K562 (cell line): ENCODE measurements around the gene ZFX. TPM values are rescaled to one million over a fixed set of nuclear protein-coding genes. Genes with fewer than 3 reads are reported as not detected.

Source experiments
- ATAC-seq: fragments of 200-7000 bp; cut with Tn5 transposase; 3 replicates; pipeline ENCODE4 v1.9.1; 2020; ENCODE audit warnings: moderate library complexity
- BruUV-seq: library from RNA; stranded (reverse); fragments of 400-500 nt; replicated peaks from 2 replicates; lab custom pipeline; 2021; lab: Mats Ljungman, UMichigan
- CTCF ChIA-PET: fragments of 300-600 bp; formaldehyde crosslinking; extraction: SDS; loops from one replicate; lab custom pipeline; 2021; ENCODE audit warnings: low intra/inter-chr PET ratio; lab: Yijun Ruan, JAX
- POLR2A ChIA-PET: fragments of 300-600, 350-650 bp; sonication (Branson Sonifier 250); formaldehyde crosslinking; extraction: SDS; loops from one replicate; lab custom pipeline; 2021; ENCODE audit warnings: antibody characterized with exemption, inconsistent platforms; lab: Yijun Ruan, JAX
- DNase-seq, 4 experiments: peaks; one replicate each; pipeline versions ENCODE4 v3.0.0 to v3.0.0-alpha.2; 2011 to 2018; ENCODE audit warnings: low spot score in 3 of 4, mixed read lengths in 3 of 4; ENCODE audit errors: extremely low read depth in 1 of 4
- FAIRE-seq: peaks from 2 replicates; lab custom pipeline; 2011; peaks lifted over from hg19 to GRCh38; lab: Jason Lieb, UNC
- H2AFZ ChIP-seq: 2 replicates; pipeline ENCODE4 v1.6.0; 2011; ENCODE audit warnings: low read depth, low read length, control low read depth, inconsistent platforms
- H3K27ac ChIP-seq: fragments of 200-600 bp; 3 replicates; pipeline ENCODE4 v1.8.0; 2011; ENCODE audit warnings: low read depth, mild to moderate bottlenecking, control low read depth, inconsistent platforms, low read length, moderate library complexity, mixed read lengths; ENCODE audit errors: extremely low read depth
- H3K27me3 ChIP-seq, 2 experiments: fragments of 300-600 bp in 1 of 2; 2 replicates in 1 of 2; 3 replicates in 1 of 2; pipeline versions ENCODE4 v1.6.0 to v1.8.0; 2011; ENCODE audit warnings: inconsistent platforms in 2 of 2, low read length in 2 of 2, mild to moderate bottlenecking in 1 of 2, mixed read lengths in 1 of 2, moderate library complexity in 1 of 2; ENCODE audit not compliant: control insufficient read depth in 2 of 2, insufficient read depth in 2 of 2
- H3K36me3 ChIP-seq: fragments of 300-600 bp; 3 replicates; pipeline ENCODE4 v1.8.0; 2011; ENCODE audit warnings: mild to moderate bottlenecking, low read length, inconsistent platforms; ENCODE audit not compliant: control insufficient read depth, insufficient read depth
- H3K4me1 ChIP-seq, 2 experiments: fragments of 200-600 bp in 1 of 2; replicated peaks in 1 of 2; 2 replicates in 1 of 2; 3 replicates in 1 of 2; pipeline versions ENCODE4 v1.5.1 to v1.8.0; 2011; ENCODE audit warnings: inconsistent platforms in 2 of 2, low read length in 2 of 2, mild to moderate bottlenecking in 1 of 2, mixed read lengths in 1 of 2, moderate library complexity in 1 of 2; ENCODE audit not compliant: control insufficient read depth in 2 of 2, insufficient read depth in 2 of 2
- H3K4me2 ChIP-seq: 2 replicates; pipeline ENCODE4 v1.6.1; 2011; ENCODE audit warnings: low read length, control low read depth, inconsistent platforms, mixed read lengths; ENCODE audit not compliant: insufficient read depth
- H3K4me3 ChIP-seq: fragments of 200-600 bp; sonication (generic), shearing (Covaris generic); 2 replicates; pipeline ENCODE4 v1.5.1; 2016; ENCODE audit warnings: control low read depth, inconsistent platforms
- H3K79me2 ChIP-seq: fragments of 200-600 bp; 3 replicates; pipeline ENCODE4 v1.8.0; 2011; ENCODE audit warnings: low read length, inconsistent platforms; ENCODE audit not compliant: control insufficient read depth, insufficient read depth
- H3K9ac ChIP-seq, 2 experiments: 2 replicates each; pipeline versions ENCODE4 v1.6.0 to v1.6.1; 2011; ENCODE audit warnings: low read depth in 2 of 2, low read length in 2 of 2, control low read depth in 1 of 2, inconsistent platforms in 1 of 2, mild to moderate bottlenecking in 1 of 2, mixed read lengths in 1 of 2; ENCODE audit not compliant: insufficient read depth in 1 of 2
- H3K9me1 ChIP-seq: one replicate; pipeline ENCODE4 v1.6.0; 2011; ENCODE audit warnings: inconsistent platforms, mild to moderate bottlenecking, low read length, moderate library complexity; ENCODE audit not compliant: control insufficient read depth, insufficient read depth
- H3K9me3 ChIP-seq: replicated peaks from 2 replicates; pipeline ENCODE4 v1.5.1; 2011; ENCODE audit warnings: low read depth, low read length, inconsistent platforms; ENCODE audit not compliant: control insufficient read depth, insufficient read depth
- H4K20me1 ChIP-seq: replicated peaks from 2 replicates; pipeline ENCODE4 v1.6.1; 2011; ENCODE audit warnings: low read length, inconsistent platforms, mixed read lengths; ENCODE audit not compliant: control insufficient read depth, insufficient read depth
- CCAR2 ChIP-seq: fragments of 200-400 bp; formaldehyde crosslinking; IDR thresholded peaks from 2 replicates; pipeline ENCODE4 v1.6.1; 2017; ENCODE audit warnings: mild to moderate bottlenecking, low read depth, low read length
- GABPA ChIP-seq: fragments of 200-800 bp; sonication (Bioruptor generic); conservative IDR thresholded peaks from 2 replicates; pipeline ENCODE4 v1.6.1; 2016; ENCODE audit warnings: low read depth, missing genetic modification characterization, missing compliant biosample characterization
- L3MBTL2 ChIP-seq: fragments of 450-650 bp; IDR thresholded peaks from 2 replicates; pipeline ENCODE4 v1.6.1; 2016; ENCODE audit warnings: mild to moderate bottlenecking, moderate library complexity
- MGA ChIP-seq: fragments of 450-650 bp; IDR thresholded peaks from 2 replicates; pipeline ENCODE4 v1.6.1; 2016; ENCODE audit warnings: mild to moderate bottlenecking, moderate library complexity
- NCOA1 ChIP-seq: fragments of 450-650 bp; IDR thresholded peaks from 2 replicates; pipeline ENCODE4 v1.6.1; 2016; ENCODE audit warnings: low read depth
- PBX2 ChIP-seq, 2 experiments: IDR thresholded peaks in 1 of 2; conservative IDR thresholded peaks in 1 of 2; 2 replicates each; pipeline ENCODE4 v1.6.1; 2016; ENCODE audit warnings: low read depth in 2 of 2, mild to moderate bottlenecking in 1 of 2, missing compliant biosample characterization in 1 of 2, missing genetic modification characterization in 1 of 2, moderate library complexity in 1 of 2
- WGBS: fragments of 100-300 bp; shearing (Covaris generic); methylation state at CpG from one replicate; pipeline ENCODE4 v1.1.6; 2016; ENCODE audit warnings: low coverage, mixed read lengths; ENCODE audit not compliant: insufficient coverage; ENCODE audit errors: missing lambda C conversion rate; 5-methylcytosine and 5-hydroxymethylcytosine counted together
- in situ Hi-C: fragments of 300-500 bp; cut with MboI; formaldehyde crosslinking; loops from 4 replicates; pipeline ENCODE4 v1.15.0; 2018; ENCODE audit warnings: inconsistent platforms, mixed read lengths
- intact Hi-C: fragments of 100-400 bp; cut with micrococcal nuclease; formaldehyde crosslinking; loops from 2 replicates; pipeline ENCODE4 v1.14.2; 2022
- polyA plus RNA-seq, 8 experiments: library from polyadenylated mRNA; depleted of rRNA in 4 of 8; stranded (reverse) in 5 of 8; unstranded in 3 of 8; fragments of >200 nt; fragmentation: Nextera tagmentation in 2 of 8; fragmentation: Illumina TruSeq in 1 of 8; extraction: Ambion mirVana in 2 of 8; extraction: Trizol in 1 of 8; gene quantifications; 2 replicates each; pipeline versions ENCODE4 v1.2.1 to v1.2.3, GENCODE V29; 2011 to 2014; ENCODE audit warnings: inconsistent platforms in 1 of 8, missing spikeins in 1 of 8
- total RNA-seq, 7 experiments: library from RNA; depleted of rRNA in 6 of 7; stranded (reverse); fragments of >200 nt in 6 of 7; fragmentation: Illumina TruSeq in 2 of 7; extraction: Trizol in 2 of 7; gene quantifications; 2 replicates each; pipeline versions ENCODE4 v1.2.1 to v1.2.3, GENCODE V29; 2011 to 2021; ENCODE audit warnings: low replicate concordance in 1 of 7

Gene ZFX
- total and polyA plus RNA-seq, 9 of the 15 experiments (the other 6 are each of a cell fraction or from before 2014, with no cell fraction given), result 5.3 to 25.2 (median 11.4) TPM

- no TSS peak for BruUV-seq
- TF ChIP-seq NCOA1 (no peak), MGA (peak; percentile 18; the same call in 1 of the 2 replicates), L3MBTL2 (0 out of 2 replicates have a peak, but pooled peaks have one; percentile 32), PBX2 (CRISPR knock-in tag; IDR thresholded peaks at IDR 0.05; ENCODE audit: low read depth) (no peak), PBX2 (tag; conservative IDR thresholded peaks at IDR 0.05; ENCODE audit: low read depth) (0 out of 2 replicates have a peak, but pooled peaks have one; percentile 11), GABPA (tag) (peak; percentile 36), CCAR2 (no peak)
Measured at GRCh38 chrX:24260842-24261550, 111.5 kb downstream of the ZFX start.

More at GRCh38 chrX:24260842-24261550, 111.5 kb downstream of the ZFX start:
- intact Hi-C loops (loop anchor here (5.0 kb wide), 1 partner anchor 236 kb away; no protein-coding TSS in a partner anchor), in situ Hi-C loops (no loop called here)
- no peak for DNase-seq
- H2AFZ ChIP-seq, result no peak overlapping the region
- H4K20me1 ChIP-seq, result no peaks in the 10 kb centered on the region
- peaks cover 0 to 14% of the 10 kb centered on the region in 2 experiments; a peak in 3 of 5 replicates for H3K27me3 ChIP-seq
- no peaks in the 10 kb centered on the region for H3K36me3 ChIP-seq
- H3K79me2 ChIP-seq, result no peaks in the 10 kb centered on the region
- no peak overlapping the region for H3K4me3 ChIP-seq
- CTCF ChIA-PET, result no interaction called here
- H3K27ac ChIP-seq, result no peak overlapping the region
- no peak overlapping the region for H3K4me2 ChIP-seq
- no peaks in the 10 kb centered on the region for H3K4me1 ChIP-seq
- no peaks in the 10 kb centered on the region for H3K9me3 ChIP-seq
- ATAC-seq, result no peak; the same call in 2 of the 3 replicates
- H3K9me1 ChIP-seq, result no peaks in the 10 kb centered on the region
- POLR2A ChIA-PET, result interaction anchor here (0.7 kb wide), 1 partner anchor 176 kb away, joined by 4 read pairs; no protein-coding TSS in a partner anchor
- 2% methylated on average over 10 of the region's 10 CpGs for WGBS
- no peak for FAIRE-seq
- H3K9ac ChIP-seq, result no peak overlapping the region
